Heart right ventricle (tissue), 16 donors: Measurements from ENCODE around the gene DAB2IP. TPM values are rescaled to one million over a fixed set of nuclear protein-coding genes. Genes with fewer than 3 reads are reported as not detected.
A peak's percentile ranks its signal among the peaks of the same experiment; 100 is the strongest.

Experiments
- ATAC-seq, 8 donors: fragments of 200-7000 bp; cut with Tn5 transposase; one replicate each; pipeline ENCODE4 v1.9.1; 2020; ENCODE audit warnings: mild to moderate bottlenecking in 8 of 8, moderate library complexity in 8 of 8, moderate number of reproducible peaks in 1 of 8
- DNase-seq, 2 donors: peaks; one replicate each; pipeline ENCODE4 v3.0.0-alpha.2; 2020
- H3K27ac ChIP-seq, 10 donors: fragments of 200-600 bp; sonication (generic) in 2 of 10; one replicate each; pipeline versions ENCODE4 v1.5.0 to v1.8.0; 2020 to 2022; ENCODE audit warnings: mild to moderate bottlenecking in 3 of 10
- H3K27me3 ChIP-seq, 7 donors: fragments of 200-600 bp; one replicate each; pipeline ENCODE4 v1.8.0; 2021 to 2022; ENCODE audit warnings: mild to moderate bottlenecking in 2 of 7
- H3K36me3 ChIP-seq, 9 donors: fragments of 200-600 bp; sonication (generic) in 1 of 9; one replicate each; pipeline versions ENCODE4 v1.5.0 to v1.8.0; 2020 to 2022; ENCODE audit warnings: mild to moderate bottlenecking in 2 of 9
- H3K4me1 ChIP-seq, 9 donors: fragments of 200-600 bp; sonication (generic) in 1 of 9; one replicate each; pipeline versions ENCODE4 v1.5.0 to v1.8.0; 2020 to 2022; ENCODE audit warnings: mild to moderate bottlenecking in 4 of 9
- H3K4me3 ChIP-seq, 10 donors: fragments of 200-600 bp; sonication (generic) in 2 of 10; one replicate each; pipeline versions ENCODE4 v1.5.0 to v1.8.0; 2020 to 2022; ENCODE audit warnings: mild to moderate bottlenecking in 7 of 10, moderate library complexity in 2 of 10
- H3K9me3 ChIP-seq, 11 donors: fragments of 200-600 bp in 10 of 11; sonication (generic) in 2 of 11; one replicate each; pipeline versions ENCODE4 v1.5.0 to v1.8.0; 2013 to 2022; ENCODE audit warnings: mild to moderate bottlenecking in 2 of 11, control low read depth in 1 of 11, moderate library complexity in 1 of 11
- CTCF ChIP-seq, 9 donors: fragments of 200-600 bp; sonication (generic) in 2 of 9; IDR thresholded peaks; one replicate each; pipeline versions ENCODE4 v1.5.0 to v1.8.0; 2021 to 2022; ENCODE audit warnings: antibody characterized with exemption in 9 of 9, mild to moderate bottlenecking in 5 of 9, moderate library complexity in 1 of 9
- WGBS, 2 donors: extraction: QIAGEN DNeasy Blood & Tissue Kit; methylation state at CpG; one replicate each; pipeline ENCODE4 v1.1.7; 2013; ENCODE audit warnings: inconsistent platforms in 1 of 2; 5-methylcytosine and 5-hydroxymethylcytosine counted together
- intact Hi-C, 10 donors: fragments of 100-400 bp; cut with DNase I; formaldehyde crosslinking; loops; one replicate each; pipeline versions ENCODE4 v1.11.1 to v1.14.2; 2022
- polyA plus RNA-seq, 2 donors: library from polyadenylated mRNA; stranded (reverse); fragments of 200-250 nt; gene quantifications; one replicate each; pipeline ENCODE4 v1.2.3, GENCODE V29; 2013
- total RNA-seq, 10 donors: library from RNA; stranded (reverse); fragmentation: NEBNext Ultra II Directional in 3 of 10; extraction: Animal tissue kit (Norgen Biotek cat#: 25700) in 3 of 10; gene quantifications; one replicate each; pipeline versions ENCODE4 v1.2.1 to v1.2.4, GENCODE V29; 2021 to 2023
- donor health status: Arrhythmogenic right ventricular cardiomyopathy.
- donor health status: ischemic (EF 13 %, LVEDD 7.1; RV severe dilation, severe dysfunction).
- donor health status: healthy with polysubstance abuse.
- donor health status: DM: no; HTN: yes; CAD: no.
- donor health status: DM: no; HTN: no; CAD: no.
- donor health status: ischemic (EF 25% LVEDD 6.9; RV normal size, moderate dysfunction).
- donor health status: ischemic (EF 25% LVEDD 5.7; RV mildly dilated, moderate dysfunction).
- donor health status: healthy.
- donor health status: DM: yes; HTN: yes; CAD: no.
- donor health status: Ischemic cardiomyopathy.
- donor health status: ischemic (EF 35%, LVEDD 5.7; RV mildly dilated, moderate dysfunction).
- donor health status: nonischemic (EF 11% LVEDD 7.7; RV severe dilation, severe dysfunction).
- donor health status: DM: yes; HTN: yes; CAD: no.
- donor health status: PGD.
- donor health status: ischemic (EF 29% LVEDD 5.4; RV normal size, mild dysfunction).
- donor health status: nonischemic (EF 23%, LVEDD 6.1; RV moderate dilation, normal function).

DAB2IP gene
- total and polyA plus RNA-seq, 12 donors: 18.1 to 71.1 (median 52.8) TPM

GRCh38 chr9:121684381-121685145, 33.1 kb downstream of the DAB2IP start:
- peaks cover 0 to 54% (median 11%) of the 10 kb centered on the region in 9 donors for H3K4me1 ChIP-seq
- ATAC-seq (peak in 5 of 8 donors; percentile 8 to 55 (median 26)), DNase-seq (peak in 1 of 2 donors; percentile 68)
- TF ChIP-seq CTCF (IDR thresholded peaks at IDR 0.05): peak; percentile 11 to 68 (median 61)
- WGBS, 2 donors: 68% methylated on average over 19 of the region's 19 CpGs
- no peaks in the 10 kb centered on the region for H3K27me3 ChIP-seq
- intact Hi-C loops: loop anchor here in 9 of 10 donors (1.0 to 10.0 kb wide), 11 partner anchors 12 to 308 kb away; no protein-coding TSS in a partner anchor
- H3K27ac ChIP-seq: peak overlapping the region in 2 of 10 donors; percentile 25 to 39
- H3K9me3 ChIP-seq: no peaks in the 10 kb centered on the region
- H3K36me3 ChIP-seq: peaks cover 0 to 59% (median 18%) of the 10 kb centered on the region in 9 donors
- H3K4me3 ChIP-seq: no peak overlapping the region

- Histone ChIP-seq H3K4me1 (peaks cover 3 to 60% (median 18%) of the 10 kb centered on the region in 9 donors), H3K4me3 (no peak overlapping the region), H3K27me3 (no peaks in the 10 kb centered on the region), H3K9me3 (no peaks in the 10 kb centered on the region), H3K27ac (peak overlapping the region in 2 of 10 donors; percentile 25 to 39), H3K36me3 (peaks cover 0 to 51% (median 11%) of the 10 kb centered on the region in 9 donors)
- WGBS, 2 donors: 91 to 94% methylated on average over 14 of the region's 14 CpGs
- no peak for TF ChIP-seq CTCF (IDR thresholded peaks at IDR 0.05)
- no peak for DNase-seq
- peak in 1 of 8 donors; percentile 5 for ATAC-seq
- intact Hi-C loops: loop anchor here in 8 of 10 donors (2.0 to 10.0 kb wide), 8 partner anchors 43 to 307 kb away; no protein-coding TSS in a partner anchor
Observed at GRCh38 chr9:121685146-121685794, 33.8 kb downstream of the DAB2IP start.

GRCh38 chr9:121685795-121686377, 34.5 kb downstream of the DAB2IP start:
- intact Hi-C loops: loop anchor here in 9 of 10 donors (2.0 to 10.0 kb wide), 10 partner anchors 44 to 307 kb away; no protein-coding TSS in a partner anchor
- WGBS, 2 donors: 91 to 98% methylated on average over 3 of the region's 3 CpGs
- Histone ChIP-seq H3K27me3 (no peaks in the 10 kb centered on the region), H3K36me3 (peaks cover 0 to 45% (median 10%) of the 10 kb centered on the region in 9 donors), H3K9me3 (no peaks in the 10 kb centered on the region), H3K4me1 (peaks cover 8 to 67% (median 24%) of the 10 kb centered on the region in 9 donors), H3K4me3 (no peak overlapping the region), H3K27ac (peak overlapping the region in 1 of 10 donors; percentile 15)
- DNase-seq: no peak
- no peak for ATAC-seq
- no peak for TF ChIP-seq CTCF (IDR thresholded peaks at IDR 0.05)
